Measurements from ENCODE around the gene LHFPL2.

DNA sequence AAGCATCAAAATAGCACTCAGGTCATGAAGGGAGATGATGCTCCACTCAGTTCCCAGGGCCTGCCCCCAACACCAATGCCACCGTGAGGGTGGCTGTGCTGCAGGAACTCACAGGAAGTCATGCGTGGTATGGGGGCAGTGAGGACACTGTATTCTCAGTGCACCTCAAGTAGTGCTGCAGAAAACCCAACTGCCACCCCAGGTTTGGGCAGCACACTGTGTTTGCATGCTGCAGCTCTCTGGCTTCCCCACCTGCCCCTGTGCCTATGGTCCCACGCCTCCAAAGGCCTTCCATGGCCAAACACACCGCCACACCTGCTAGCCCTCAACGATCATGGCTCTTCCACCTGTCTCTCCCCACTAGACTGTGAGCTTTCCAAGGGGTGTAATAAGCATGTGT, 14.3 kb downstream of the LHFPL2 start:
- TF ChIP-seq, protein P1, sequence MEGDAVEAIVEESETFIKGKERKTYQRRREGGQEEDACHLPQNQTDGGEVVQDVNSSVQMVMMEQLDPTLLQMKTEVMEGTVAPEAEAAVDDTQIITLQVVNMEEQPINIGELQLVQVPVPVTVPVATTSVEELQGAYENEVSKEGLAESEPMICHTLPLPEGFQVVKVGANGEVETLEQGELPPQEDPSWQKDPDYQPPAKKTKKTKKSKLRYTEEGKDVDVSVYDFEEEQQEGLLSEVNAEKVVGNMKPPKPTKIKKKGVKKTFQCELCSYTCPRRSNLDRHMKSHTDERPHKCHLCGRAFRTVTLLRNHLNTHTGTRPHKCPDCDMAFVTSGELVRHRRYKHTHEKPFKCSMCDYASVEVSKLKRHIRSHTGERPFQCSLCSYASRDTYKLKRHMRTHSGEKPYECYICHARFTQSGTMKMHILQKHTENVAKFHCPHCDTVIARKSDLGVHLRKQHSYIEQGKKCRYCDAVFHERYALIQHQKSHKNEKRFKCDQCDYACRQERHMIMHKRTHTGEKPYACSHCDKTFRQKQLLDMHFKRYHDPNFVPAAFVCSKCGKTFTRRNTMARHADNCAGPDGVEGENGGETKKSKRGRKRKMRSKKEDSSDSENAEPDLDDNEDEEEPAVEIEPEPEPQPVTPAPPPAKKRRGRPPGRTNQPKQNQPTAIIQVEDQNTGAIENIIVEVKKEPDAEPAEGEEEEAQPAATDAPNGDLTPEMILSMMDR (IDR thresholded peaks at IDR 0.05) = no peak
- no peak for TF ChIP-seq POLR2A (IDR thresholded peaks at IDR 0.05)

Data from esophagus squamous epithelium (tissue), 4 donors.